HG03045 (cell line): ENCODE data around the gene FAM186B.

Source experiments
- ATAC-seq: cut with Tn5 transposase; IDR thresholded peaks from one replicate; pipeline ENCODE4 v1.9.1; 2021; ENCODE audit warnings: mild to moderate bottlenecking, moderate library complexity; ENCODE audit not compliant: unreplicated experiment

Gene FAM186B

GRCh38 chr12:49554266-49554665 is 51.2 kb downstream of the FAM186B start:
- ATAC-seq = no peak

- ATAC-seq = no peak
Measured at GRCh38 chr12:49553512-49554088, 51.8 kb downstream of the FAM186B start.

- no peak for ATAC-seq
Measured at GRCh38 chr12:49552899-49553298, 52.5 kb downstream of the FAM186B start.

- no peak for ATAC-seq
Measured at GRCh38 chr12:49552425-49552824, 53.0 kb downstream of the FAM186B start.

- ATAC-seq = no peak
Measured at GRCh38 chr12:49552014-49552413, 53.4 kb downstream of the FAM186B start.

GRCh38 chr12:49550693-49551252 is 54.7 kb downstream of the FAM186B start:
- no peak for ATAC-seq

GRCh38 chr12:49549735-49550692 is 55.4 kb downstream of the FAM186B start:
- no peak for ATAC-seq

GRCh38 chr12:49548822-49549648 is 56.4 kb downstream of the FAM186B start:
- no peak for ATAC-seq

GRCh38 chr12:49548481-49548821 is 57.0 kb downstream of the FAM186B start:
- ATAC-seq = no peak

GRCh38 chr12:49547090-49547690 is 58.2 kb downstream of the FAM186B start:
- ATAC-seq = no peak

GRCh38 chr12:49546481-49546880 is 59.0 kb downstream of the FAM186B start:
- no peak for ATAC-seq

GRCh38 chr12:49545815-49546214 is 59.6 kb downstream of the FAM186B start:
- no peak for ATAC-seq

GRCh38 chr12:49543914-49544815 is 61.3 kb downstream of the FAM186B start:
- ATAC-seq = no peak

- ATAC-seq = no peak
Measured at GRCh38 chr12:49543221-49543913, 62.1 kb downstream of the FAM186B start.

- no peak for ATAC-seq
Measured at GRCh38 chr12:49542592-49543160, 62.8 kb downstream of the FAM186B start.

- no peak for ATAC-seq
Measured at GRCh38 chr12:49541911-49542505, 63.4 kb downstream of the FAM186B start.

- no peak for ATAC-seq
Measured at GRCh38 chr12:49541140-49541861, 64.1 kb downstream of the FAM186B start.
